HG03432 (cell line): Measurements from ENCODE around the gene KIF26A.
"Not testable (repeated sequence)": the region's sequence is repeated elsewhere in the genome, so short reads cannot be mapped to it uniquely, and the experiment has no call there.

ENCODE experiments used
- ATAC-seq: cut with Tn5 transposase; IDR thresholded peaks from one replicate; pipeline ENCODE4 v1.9.1; 2021; ENCODE audit warnings: mild to moderate bottlenecking, moderate library complexity; ENCODE audit not compliant: unreplicated experiment

KIF26A gene

GRCh38 chr14:104142946-104143470 lies 4.6 kb downstream of the KIF26A start:
- no peak for ATAC-seq

GRCh38 chr14:104143521-104144452 lies 5.4 kb downstream of the KIF26A start:
- ATAC-seq, result no peak

- no peak for ATAC-seq
Measured at GRCh38 chr14:104144453-104144790, 6.0 kb downstream of the KIF26A start.

- no peak for ATAC-seq
Measured at GRCh38 chr14:104144911-104145825, 6.8 kb downstream of the KIF26A start.

- no peak for ATAC-seq
Measured at GRCh38 chr14:104145826-104146601, 7.6 kb downstream of the KIF26A start.

GRCh38 chr14:104146651-104147345 lies 8.4 kb downstream of the KIF26A start:
- ATAC-seq, result no peak

- no peak for ATAC-seq
Measured at GRCh38 chr14:104147346-104148125, 9.1 kb downstream of the KIF26A start.

- no peak for ATAC-seq
Measured at GRCh38 chr14:104148433-104149277, 10.3 kb downstream of the KIF26A start.

- ATAC-seq, result no peak
Measured at GRCh38 chr14:104149278-104149595, 10.8 kb downstream of the KIF26A start.

GRCh38 chr14:104149617-104150135 lies 11.3 kb downstream of the KIF26A start:
- ATAC-seq, result no peak

- ATAC-seq, result no peak
Measured at GRCh38 chr14:104150136-104151025, 12.0 kb downstream of the KIF26A start.

GRCh38 chr14:104151026-104151381 lies 12.6 kb downstream of the KIF26A start:
- ATAC-seq, result no peak

GRCh38 chr14:104151566-104152245 lies 13.3 kb downstream of the KIF26A start:
- ATAC-seq, result no peak

- ATAC-seq, result no peak
Measured at GRCh38 chr14:104152246-104152575, 13.8 kb downstream of the KIF26A start.

GRCh38 chr14:104152686-104153393 lies 14.5 kb downstream of the KIF26A start:
- ATAC-seq, result no peak

GRCh38 chr14:104153394-104153755 lies 15.0 kb downstream of the KIF26A start:
- not testable (repeated sequence) for ATAC-seq
